BJ (cell line): Measurements from ENCODE around the gene SLC51B. TPM values are rescaled to one million over a fixed set of nuclear protein-coding genes. Genes with fewer than 3 reads are reported as not detected.

ENCODE experiments used
- CTCF ChIA-PET: fragments of 350-600 bp; formaldehyde crosslinking; extraction: SDS; loops from one replicate; lab custom pipeline; 2021; ENCODE audit warnings: antibody characterized with exemption, inconsistent platforms; lab: Yijun Ruan, JAX
- POLR2A ChIA-PET: fragments of 300-600 bp; sonication (Branson Sonifier 250); formaldehyde crosslinking; extraction: SDS; loops from one replicate; lab custom pipeline; 2021; ENCODE audit warnings: antibody characterized with exemption; lab: Charles Lee
- DNase-seq: peaks from one replicate; pipeline ENCODE4 v3.0.0-alpha.2; 2011; ENCODE audit warnings: low read depth
- H3K27me3 ChIP-seq: 2 replicates; pipeline ENCODE4 v1.6.0; 2011; ENCODE audit warnings: low read length; ENCODE audit not compliant: control insufficient read depth, insufficient read depth
- H3K36me3 ChIP-seq: 2 replicates; pipeline ENCODE4 v1.5.1; 2011; ENCODE audit warnings: low read length; ENCODE audit not compliant: control insufficient read depth, insufficient read depth
- H3K4me3 ChIP-seq: 2 replicates; pipeline ENCODE4 v1.5.1; 2011; ENCODE audit warnings: low read depth, mild to moderate bottlenecking, control low read depth, low read length
- CTCF ChIP-seq: IDR thresholded peaks from 2 replicates; pipeline ENCODE4 v1.5.1; 2011; ENCODE audit warnings: low read depth, mild to moderate bottlenecking, control low read depth, inconsistent platforms, low read length, moderate library complexity; ENCODE audit not compliant: insufficient read depth
- polyA plus RNA-seq: library from polyadenylated mRNA; depleted of rRNA; stranded (reverse); fragments of >200 nt; gene quantifications from 2 replicates; pipeline ENCODE4 v1.2.3, GENCODE V29; 2011

The SLC51B gene
- polyA plus RNA-seq, 1 experiment: not detected

GRCh38 chr15:65087873-65088642 is 42.9 kb downstream of the SLC51B start:
- peaks cover 2% of the 10 kb centered on the region for H3K27me3 ChIP-seq
- 0 out of 2 replicates have a peak, but pooled peaks cover 1% of the 10 kb centered on the region for H3K36me3 ChIP-seq
- no peak for TF ChIP-seq CTCF
- no peak for DNase-seq
- ChIA-PET POLR2A (no interaction called here), CTCF (interaction anchor here (1.2 to 13.4 kb wide), 7 partner anchors 8 to 54 kb away, joined by 3 to 301 read pairs (median 11); partner anchors contain the start of gene KBTBD13)
- no peak overlapping the region for H3K4me3 ChIP-seq

GRCh38 chr15:65088643-65089021 is 43.4 kb downstream of the SLC51B start:
- no peak overlapping the region for H3K4me3 ChIP-seq
- H3K27me3 ChIP-seq: peaks cover 1% of the 10 kb centered on the region
- CTCF ChIA-PET: interaction anchor here (1.4 to 13.4 kb wide), 5 partner anchors 13 to 36 kb away, joined by 3 to 301 read pairs (median 7); partner anchors contain the start of gene KBTBD13
- TF ChIP-seq CTCF: no peak
- POLR2A ChIA-PET: no interaction called here
- H3K36me3 ChIP-seq: peaks cover 3% of the 10 kb centered on the region
- no peak for DNase-seq

- CTCF ChIA-PET: interaction anchor here (0.7 to 5.9 kb wide), 4 partner anchors 14 to 35 kb away, joined by 3 to 61 read pairs (median 4); partner anchors contain the start of gene KBTBD13
- Histone ChIP-seq H3K27me3 (no peaks in the 10 kb centered on the region; the same call in none of the 2 replicates), H3K36me3 (peaks cover 3% of the 10 kb centered on the region), H3K4me3 (no peak overlapping the region)
- TF ChIP-seq CTCF: no peak
- DNase-seq: no peak
- POLR2A ChIA-PET: interaction anchor here (0.6 kb wide), 1 partner anchor 15 kb away, joined by 7 read pairs; no protein-coding TSS in a partner anchor
Observed at GRCh38 chr15:65089206-65089824, 44.1 kb downstream of the SLC51B start.

- Histone ChIP-seq H3K36me3 (peaks cover 3% of the 10 kb centered on the region), H3K4me3 (no peak overlapping the region), H3K27me3 (no peaks in the 10 kb centered on the region)
- DNase-seq: no peak
- ChIA-PET CTCF (interaction anchor here (0.8 to 2.2 kb wide), 2 partner anchors 9 to 58 kb away, joined by 3 to 13 read pairs; no protein-coding TSS in a partner anchor), POLR2A (interaction anchor here (0.6 kb wide), 1 partner anchor 220 kb away, joined by 13 read pairs; no protein-coding TSS in a partner anchor)
- TF ChIP-seq CTCF: no peak
Observed at GRCh38 chr15:65091946-65092770, 47.0 kb downstream of the SLC51B start.
